Loucy (cell line): ENCODE measurements around the gene PPP6R1.

Experiments used
- EZH2phosphoT487 ChIP-seq: fragments of 200-600 bp; IDR thresholded peaks from 2 replicates; pipeline ENCODE4 v1.6.1; 2018; ENCODE audit warnings: antibody characterized with exemption, mild to moderate bottlenecking, moderate library complexity, borderline replicate concordance
- TF ChIP-seq, protein P1 (sequence below): fragments of 200-600 bp; sonication (generic); conservative IDR thresholded peaks from 2 replicates; pipeline ENCODE4 v1.5.1; 2014; ENCODE audit warnings: mild to moderate bottlenecking, antibody characterized with exemption, low read length

DNA sequence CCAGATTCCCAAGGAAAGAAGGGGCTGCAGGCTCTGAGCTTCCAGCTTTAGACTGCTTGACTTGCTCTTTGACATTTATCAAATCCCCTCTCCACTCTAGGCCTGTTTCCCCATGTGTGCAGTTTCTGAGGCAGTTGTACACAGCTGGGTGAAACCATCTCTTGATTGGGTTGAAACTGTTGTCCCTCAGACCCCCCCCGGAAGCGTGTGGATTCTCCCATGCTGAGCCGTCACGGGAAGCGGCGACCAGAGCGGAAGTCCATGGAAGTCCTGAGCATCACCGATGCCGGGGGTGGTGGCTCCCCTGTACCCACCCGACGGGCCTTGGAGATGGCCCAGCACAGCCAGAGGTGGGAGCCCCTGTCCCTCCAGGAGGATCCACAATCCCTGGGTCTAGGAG is 44.7 kb upstream of the PPP6R1 start:
- TF ChIP-seq, protein P1, sequence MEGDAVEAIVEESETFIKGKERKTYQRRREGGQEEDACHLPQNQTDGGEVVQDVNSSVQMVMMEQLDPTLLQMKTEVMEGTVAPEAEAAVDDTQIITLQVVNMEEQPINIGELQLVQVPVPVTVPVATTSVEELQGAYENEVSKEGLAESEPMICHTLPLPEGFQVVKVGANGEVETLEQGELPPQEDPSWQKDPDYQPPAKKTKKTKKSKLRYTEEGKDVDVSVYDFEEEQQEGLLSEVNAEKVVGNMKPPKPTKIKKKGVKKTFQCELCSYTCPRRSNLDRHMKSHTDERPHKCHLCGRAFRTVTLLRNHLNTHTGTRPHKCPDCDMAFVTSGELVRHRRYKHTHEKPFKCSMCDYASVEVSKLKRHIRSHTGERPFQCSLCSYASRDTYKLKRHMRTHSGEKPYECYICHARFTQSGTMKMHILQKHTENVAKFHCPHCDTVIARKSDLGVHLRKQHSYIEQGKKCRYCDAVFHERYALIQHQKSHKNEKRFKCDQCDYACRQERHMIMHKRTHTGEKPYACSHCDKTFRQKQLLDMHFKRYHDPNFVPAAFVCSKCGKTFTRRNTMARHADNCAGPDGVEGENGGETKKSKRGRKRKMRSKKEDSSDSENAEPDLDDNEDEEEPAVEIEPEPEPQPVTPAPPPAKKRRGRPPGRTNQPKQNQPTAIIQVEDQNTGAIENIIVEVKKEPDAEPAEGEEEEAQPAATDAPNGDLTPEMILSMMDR = no peak
- TF ChIP-seq EZH2phosphoT487 = no peak
